Stomach smooth muscle (tissue), 2 donors: ENCODE measurements around the gene SPPL2C.

Source experiments
- H3K27ac ChIP-seq: one replicate; pipeline ENCODE4 v1.7.0; 2013; ENCODE audit warnings: mild to moderate bottlenecking, low read length, inconsistent platforms
- H3K27me3 ChIP-seq, 2 donors: one replicate each; pipeline ENCODE4 v1.7.0; 2013; ENCODE audit warnings: low read length in 2 of 2; ENCODE audit not compliant: insufficient read depth in 2 of 2, control insufficient read depth in 1 of 2
- H3K36me3 ChIP-seq, 2 donors: one replicate each; pipeline ENCODE4 v1.7.0; 2013; ENCODE audit warnings: low read length in 2 of 2; ENCODE audit not compliant: control insufficient read depth in 2 of 2, insufficient read depth in 2 of 2
- H3K4me1 ChIP-seq: one replicate; pipeline ENCODE4 v1.7.0; 2013; ENCODE audit warnings: low read length; ENCODE audit not compliant: control insufficient read depth, insufficient read depth
- H3K4me3 ChIP-seq, 2 donors: one replicate each; pipeline ENCODE4 v1.7.0; 2013; ENCODE audit warnings: low read length in 2 of 2
- H3K9ac ChIP-seq, 2 donors: one replicate each; pipeline ENCODE4 v1.7.0; 2013; ENCODE audit warnings: low read length in 2 of 2, mild to moderate bottlenecking in 1 of 2
- H3K9me3 ChIP-seq, 2 donors: one replicate each; pipeline ENCODE4 v1.7.0; 2013; ENCODE audit warnings: low read length in 2 of 2; ENCODE audit not compliant: control insufficient read depth in 2 of 2
- donor health status: healthy.
- donor health status: Pancreatic carcinoma.

Gene SPPL2C

DNA sequence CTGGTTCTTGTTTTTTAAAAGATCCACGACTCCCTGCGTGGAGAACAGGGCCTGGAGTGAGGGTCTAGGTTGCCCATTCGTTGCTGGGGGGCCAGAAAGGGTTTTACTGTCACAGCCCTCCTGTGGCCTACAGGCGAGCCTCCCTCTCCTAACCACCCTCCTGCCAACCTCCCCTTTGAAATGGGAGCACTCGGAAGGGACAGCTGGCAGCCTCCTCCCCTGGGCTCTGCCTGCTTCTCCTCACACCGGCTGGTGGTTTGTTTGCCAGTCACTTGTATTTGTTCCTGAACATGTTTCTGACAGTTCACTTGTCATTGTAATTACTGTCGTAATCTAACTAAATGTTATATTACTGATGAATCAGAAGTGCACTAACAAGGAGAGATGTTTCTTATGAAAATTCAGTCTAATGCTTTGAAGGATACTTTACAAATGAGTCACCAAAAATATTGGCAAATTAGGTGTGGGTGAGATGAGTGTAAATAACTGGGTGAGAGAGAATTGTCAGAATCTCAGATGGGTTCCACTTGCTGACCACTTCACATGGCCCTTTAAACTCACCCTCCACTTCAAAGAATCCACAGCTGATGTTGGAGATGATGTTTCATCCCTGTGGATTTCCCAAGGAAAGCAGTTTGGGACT lies 2.7 kb upstream of the SPPL2C start:
- Histone ChIP-seq H3K9ac (no peak overlapping the region), H3K36me3 (no peaks in the 10 kb centered on the region), H3K27ac (no peak overlapping the region), H3K4me1 (no peaks in the 10 kb centered on the region), H3K9me3 (no peaks in the 10 kb centered on the region), H3K4me3 (no peak overlapping the region), H3K27me3 (peaks cover 0 to 3% of the 10 kb centered on the region in 2 donors)

DNA sequence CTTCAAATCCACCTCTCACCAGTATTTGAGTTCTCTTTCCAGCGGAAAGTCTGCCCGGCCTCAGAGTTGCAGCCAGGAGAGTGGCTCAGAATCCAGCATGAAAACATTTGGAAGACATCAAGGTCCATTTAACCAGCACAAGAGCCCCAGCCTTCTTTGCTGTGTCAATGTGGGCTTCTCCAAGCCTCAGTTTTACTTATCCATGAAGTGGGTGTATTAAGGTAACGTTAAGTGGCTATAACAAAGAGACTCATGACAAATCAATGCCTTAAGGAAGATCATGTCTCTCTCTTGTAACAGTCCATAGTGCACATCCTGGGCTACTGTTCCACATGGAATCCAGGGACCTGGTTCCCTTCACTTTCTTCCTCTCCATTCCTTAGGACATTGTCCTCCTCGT lies 959 bp upstream of the SPPL2C start:
- no peak overlapping the region for H3K4me3 ChIP-seq
- peaks cover 1% of the 10 kb centered on the region for H3K4me1 ChIP-seq
- H3K27me3 ChIP-seq = peaks cover 0 to 4% of the 10 kb centered on the region in 2 donors
- H3K36me3 ChIP-seq = no peaks in the 10 kb centered on the region
- H3K9me3 ChIP-seq = no peaks in the 10 kb centered on the region
- no peak overlapping the region for H3K9ac ChIP-seq
- H3K27ac ChIP-seq = no peak overlapping the region

DNA sequence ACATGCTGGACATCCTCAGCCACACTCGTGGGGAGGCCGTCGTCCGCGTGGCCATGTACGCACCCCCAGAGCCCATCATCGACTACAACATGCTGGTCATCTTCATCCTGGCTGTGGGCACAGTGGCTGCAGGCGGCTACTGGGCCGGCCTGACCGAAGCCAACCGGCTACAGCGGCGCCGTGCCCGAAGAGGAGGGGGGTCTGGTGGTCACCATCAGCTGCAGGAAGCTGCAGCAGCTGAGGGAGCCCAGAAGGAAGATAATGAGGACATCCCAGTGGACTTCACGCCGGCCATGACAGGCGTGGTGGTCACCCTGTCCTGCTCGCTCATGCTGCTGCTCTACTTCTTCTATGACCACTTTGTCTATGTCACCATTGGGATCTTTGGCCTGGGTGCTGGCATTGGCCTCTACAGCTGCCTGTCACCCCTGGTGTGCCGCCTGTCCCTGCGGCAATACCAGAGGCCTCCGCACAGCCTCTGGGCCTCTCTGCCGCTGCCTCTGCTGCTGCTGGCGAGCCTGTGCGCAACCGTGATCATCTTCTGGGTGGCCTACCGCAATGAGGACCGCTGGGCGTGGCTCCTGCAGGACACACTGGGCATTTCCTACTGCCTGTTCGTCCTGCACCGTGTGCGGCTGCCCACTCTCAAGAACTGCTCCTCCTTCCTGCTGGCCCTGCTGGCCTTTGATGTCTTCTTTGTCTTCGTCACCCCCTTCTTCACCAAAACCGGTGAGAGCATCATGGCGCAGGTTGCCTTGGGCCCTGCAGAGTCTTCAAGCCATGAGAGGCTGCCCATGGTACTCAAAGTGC lies 900 bp downstream of the SPPL2C start:
- no peak overlapping the region for H3K9ac ChIP-seq
- H3K9me3 ChIP-seq = no peaks in the 10 kb centered on the region
- H3K36me3 ChIP-seq = no peaks in the 10 kb centered on the region
- peaks cover 0 to 4% of the 10 kb centered on the region in 2 donors for H3K27me3 ChIP-seq
- no peak overlapping the region for H3K27ac ChIP-seq
- H3K4me1 ChIP-seq = peaks cover 5% of the 10 kb centered on the region
- no peak overlapping the region for H3K4me3 ChIP-seq

DNA sequence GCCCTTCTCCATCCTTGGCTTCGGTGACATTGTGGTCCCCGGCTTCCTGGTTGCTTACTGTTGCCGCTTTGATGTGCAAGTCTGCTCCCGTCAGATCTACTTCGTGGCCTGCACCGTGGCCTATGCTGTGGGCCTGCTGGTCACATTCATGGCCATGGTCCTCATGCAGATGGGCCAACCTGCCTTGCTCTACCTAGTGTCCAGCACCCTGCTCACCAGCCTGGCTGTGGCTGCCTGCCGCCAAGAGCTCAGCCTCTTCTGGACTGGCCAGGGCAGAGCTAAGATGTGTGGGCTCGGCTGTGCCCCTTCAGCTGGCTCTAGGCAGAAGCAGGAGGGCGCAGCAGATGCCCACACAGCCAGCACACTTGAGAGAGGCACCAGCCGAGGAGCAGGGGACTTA lies 1.5 kb downstream of the SPPL2C start:
- Histone ChIP-seq H3K27ac (no peak overlapping the region), H3K9me3 (no peaks in the 10 kb centered on the region), H3K9ac (no peak overlapping the region), H3K36me3 (no peaks in the 10 kb centered on the region), H3K4me1 (peaks cover 5% of the 10 kb centered on the region), H3K27me3 (peaks cover 4 to 8% of the 10 kb centered on the region in 2 donors), H3K4me3 (no peak overlapping the region)

DNA sequence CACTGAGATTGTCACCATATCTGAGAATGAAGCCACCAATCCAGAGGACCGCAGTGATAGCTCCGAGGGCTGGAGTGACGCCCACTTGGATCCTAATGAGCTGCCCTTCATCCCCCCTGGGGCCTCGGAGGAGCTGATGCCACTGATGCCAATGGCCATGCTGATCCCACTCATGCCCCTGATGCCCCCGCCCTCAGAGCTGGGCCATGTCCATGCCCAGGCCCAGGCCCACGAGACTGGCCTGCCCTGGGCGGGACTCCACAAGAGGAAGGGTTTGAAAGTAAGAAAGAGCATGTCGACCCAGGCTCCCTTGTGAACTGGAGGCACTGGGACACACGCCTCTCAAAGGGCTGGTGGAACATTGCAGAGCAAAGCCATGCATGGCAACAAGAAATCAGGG lies 2.0 kb downstream of the SPPL2C start:
- Histone ChIP-seq H3K4me1 (peaks cover 5% of the 10 kb centered on the region), H3K9me3 (no peaks in the 10 kb centered on the region), H3K27ac (no peak overlapping the region), H3K9ac (no peak overlapping the region), H3K27me3 (peaks cover 7 to 10% of the 10 kb centered on the region in 2 donors), H3K36me3 (no peaks in the 10 kb centered on the region), H3K4me3 (no peak overlapping the region)

DNA sequence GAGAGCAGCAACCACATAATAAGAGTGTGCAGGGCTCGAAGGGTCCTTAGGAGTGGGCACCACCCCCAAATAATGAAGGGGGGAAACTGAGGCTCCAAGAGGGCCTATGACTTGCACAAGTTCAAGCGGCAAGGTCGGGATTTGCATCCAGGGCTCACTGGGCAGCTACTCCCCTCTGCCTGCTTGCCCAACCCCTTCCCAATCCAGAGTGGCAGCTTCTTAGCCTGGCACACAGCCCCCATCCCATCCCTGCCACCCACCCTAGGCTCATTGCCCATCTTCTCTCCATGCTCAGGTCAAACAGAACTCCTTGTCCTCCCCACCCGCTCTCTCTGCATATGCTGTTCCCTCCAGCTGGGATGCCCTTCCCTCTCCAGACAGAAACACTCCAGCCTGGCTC lies 2.4 kb downstream of the SPPL2C start:
- no peak overlapping the region for H3K9ac ChIP-seq
- H3K36me3 ChIP-seq = no peaks in the 10 kb centered on the region
- no peak overlapping the region for H3K4me3 ChIP-seq
- no peaks in the 10 kb centered on the region for H3K9me3 ChIP-seq
- H3K4me1 ChIP-seq = peaks cover 5% of the 10 kb centered on the region
- H3K27ac ChIP-seq = no peak overlapping the region
- peaks cover 11 to 15% of the 10 kb centered on the region in 2 donors for H3K27me3 ChIP-seq

DNA sequence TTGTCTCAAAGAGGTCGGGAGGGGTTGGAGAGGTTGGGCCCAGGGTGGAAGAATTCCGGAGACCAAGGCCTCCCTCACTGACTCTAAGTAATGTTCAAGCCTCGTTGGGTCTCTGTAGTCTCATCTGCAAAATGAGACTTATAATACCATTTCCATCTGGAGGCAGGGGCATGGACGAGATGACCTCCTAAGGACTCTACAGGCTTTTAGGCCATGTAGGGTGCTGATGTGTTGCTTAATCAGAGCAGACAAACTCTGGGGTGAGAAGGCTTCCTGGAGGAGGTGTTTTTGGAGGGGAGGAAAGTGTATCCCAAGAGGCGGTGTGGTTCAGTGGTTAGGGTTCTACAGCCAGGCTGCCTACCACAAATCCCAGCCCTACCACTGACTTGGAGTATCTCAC lies 3.1 kb downstream of the SPPL2C start:
- Histone ChIP-seq H3K9ac (no peak overlapping the region), H3K36me3 (no peaks in the 10 kb centered on the region), H3K4me1 (peaks cover 5% of the 10 kb centered on the region), H3K4me3 (no peak overlapping the region), H3K27ac (no peak overlapping the region), H3K27me3 (peaks cover 11 to 16% of the 10 kb centered on the region in 2 donors), H3K9me3 (no peaks in the 10 kb centered on the region)

DNA sequence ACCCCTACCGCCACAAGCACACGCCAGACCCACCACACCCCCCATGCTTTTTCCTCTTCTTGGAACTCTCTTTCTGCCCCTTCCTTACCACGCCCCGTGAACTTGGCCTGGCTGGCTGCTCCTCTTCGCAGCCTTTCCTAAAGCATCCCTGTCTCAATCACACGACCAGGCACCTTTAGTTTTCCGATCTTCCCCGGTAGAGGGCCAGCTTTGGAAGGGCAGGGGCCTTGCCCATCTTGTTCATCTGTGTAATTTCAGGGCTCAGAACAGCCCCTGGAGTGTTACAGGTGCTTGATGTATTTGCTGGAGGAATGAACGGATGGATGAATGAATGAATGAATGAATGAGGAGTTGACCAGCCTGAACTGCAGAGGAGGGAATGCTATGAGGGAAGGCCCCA lies 3.7 kb downstream of the SPPL2C start:
- Histone ChIP-seq H3K27me3 (peaks cover 11 to 16% of the 10 kb centered on the region in 2 donors), H3K36me3 (no peaks in the 10 kb centered on the region), H3K27ac (no peak overlapping the region), H3K4me1 (peaks cover 5% of the 10 kb centered on the region), H3K9ac (no peak overlapping the region), H3K4me3 (no peak overlapping the region), H3K9me3 (no peaks in the 10 kb centered on the region)

DNA sequence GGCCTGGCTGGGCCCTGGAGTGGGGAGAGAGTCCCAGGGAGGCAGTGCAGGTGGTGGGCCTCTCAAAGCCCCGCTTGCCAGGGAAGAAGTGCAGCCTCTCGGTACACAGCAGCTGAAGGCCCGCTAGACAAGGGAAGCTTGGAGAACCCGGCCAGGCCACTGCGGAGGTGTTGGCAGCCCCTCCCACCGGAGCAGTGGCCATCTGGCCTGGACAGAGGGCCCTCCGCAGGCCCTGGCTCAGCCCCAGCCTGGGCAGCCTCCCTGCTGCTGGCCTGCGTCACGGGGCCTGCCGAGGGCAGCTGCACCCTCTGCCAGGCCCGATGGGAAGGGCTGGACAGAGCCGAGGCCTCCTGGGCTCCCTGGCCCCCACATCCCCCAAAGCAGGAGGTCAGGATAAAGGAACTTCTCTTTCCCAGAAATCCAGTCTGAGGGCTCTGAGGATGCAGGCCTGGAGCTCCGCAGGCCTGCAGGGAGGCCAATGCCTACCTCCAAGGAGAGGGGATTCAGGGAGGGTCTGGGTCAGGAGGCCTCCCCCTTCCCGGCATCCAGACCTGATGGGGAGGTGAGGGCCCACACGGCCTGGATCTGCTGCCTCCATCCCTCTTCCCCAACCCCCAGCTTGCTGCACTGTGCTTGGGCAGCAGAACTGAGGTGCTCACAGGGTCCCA lies 4.3 kb downstream of the SPPL2C start:
- no peaks in the 10 kb centered on the region for H3K9me3 ChIP-seq
- H3K4me1 ChIP-seq = peaks cover 5% of the 10 kb centered on the region
- no peak overlapping the region for H3K9ac ChIP-seq
- H3K36me3 ChIP-seq = no peaks in the 10 kb centered on the region
- peaks cover 14 to 16% of the 10 kb centered on the region in 2 donors for H3K27me3 ChIP-seq
- H3K27ac ChIP-seq = no peak overlapping the region
- no peak overlapping the region for H3K4me3 ChIP-seq

DNA sequence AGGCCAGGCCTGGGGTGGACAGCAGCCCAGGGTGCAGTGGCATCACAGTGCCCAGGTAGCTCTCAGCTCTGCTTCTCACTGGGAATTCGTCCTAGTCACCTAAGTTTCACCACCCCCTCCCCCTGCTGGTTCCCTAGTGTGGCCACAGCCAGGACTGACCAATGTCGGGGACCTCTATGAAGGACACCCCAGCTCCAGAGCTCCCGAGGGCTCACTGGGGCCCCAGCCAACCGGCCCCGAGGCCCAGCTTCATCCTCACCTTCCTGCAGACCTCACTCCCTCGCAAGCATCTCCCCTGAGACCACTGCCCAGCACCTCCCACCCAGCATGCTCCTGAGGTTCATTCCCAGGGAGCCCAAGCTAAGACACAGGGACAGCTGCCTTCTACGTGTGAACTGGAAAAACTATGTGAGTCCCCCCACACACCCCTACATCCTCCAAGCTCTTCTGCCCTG lies 4.9 kb downstream of the SPPL2C start:
- no peak overlapping the region for H3K27ac ChIP-seq
- no peaks in the 10 kb centered on the region for H3K9me3 ChIP-seq
- H3K36me3 ChIP-seq = no peaks in the 10 kb centered on the region
- peaks cover 5% of the 10 kb centered on the region for H3K4me1 ChIP-seq
- H3K27me3 ChIP-seq = peaks cover 14 to 16% of the 10 kb centered on the region in 2 donors
- no peak overlapping the region for H3K9ac ChIP-seq
- H3K4me3 ChIP-seq = no peak overlapping the region
